Keratinocyte (primary cell): ENCODE measurements around the gene DLG2. TPM values are rescaled to one million over a fixed set of nuclear protein-coding genes. Genes with fewer than 3 reads are reported as not detected.

Experiments used
- DNase-seq: peaks from one replicate; pipeline ENCODE4 v3.0.0-alpha.2; 2011; ENCODE audit warnings: low read depth, missing footprints, low spot score
- FAIRE-seq: peaks from 2 replicates; lab custom pipeline; 2011; peaks lifted over from hg19 to GRCh38; lab: Jason Lieb, UNC
- H2AFZ ChIP-seq: 2 replicates; pipeline ENCODE4 v1.6.0; 2012; ENCODE audit warnings: low read length, control low read depth, inconsistent platforms; ENCODE audit not compliant: control insufficient read depth
- H3K27ac ChIP-seq: 2 replicates; pipeline ENCODE4 v1.5.1; 2011; ENCODE audit warnings: low read length; ENCODE audit not compliant: control insufficient read depth, insufficient read depth
- H3K27me3 ChIP-seq: 3 replicates; pipeline ENCODE4 v1.6.0; 2011; ENCODE audit warnings: low read length; ENCODE audit not compliant: control insufficient read depth, insufficient read depth; ENCODE audit errors: extremely low read depth
- H3K36me3 ChIP-seq, 2 experiments: 2 replicates in 1 of 2; 3 replicates in 1 of 2; pipeline ENCODE4 v1.5.1; 2011; ENCODE audit warnings: low read length in 2 of 2, mild to moderate bottlenecking in 1 of 2; ENCODE audit not compliant: control insufficient read depth in 2 of 2, insufficient read depth in 2 of 2; ENCODE audit errors: extremely low read depth in 1 of 2
- H3K4me1 ChIP-seq: 3 replicates; pipeline ENCODE4 v1.5.1; 2011; ENCODE audit warnings: low read length; ENCODE audit not compliant: control insufficient read depth, insufficient read depth; ENCODE audit errors: extremely low read depth
- H3K4me2 ChIP-seq: 3 replicates; pipeline ENCODE4 v1.6.0; 2011; ENCODE audit warnings: low read depth, low read length; ENCODE audit not compliant: control insufficient read depth, insufficient read depth; ENCODE audit errors: extremely low read depth
- H3K4me3 ChIP-seq, 3 experiments: fragments of 200-600 bp in 1 of 3; sonication (generic) in 1 of 3; 2 replicates in 2 of 3; 3 replicates in 1 of 3; pipeline ENCODE4 v1.5.1; 2011 to 2016; ENCODE audit warnings: low read length in 3 of 3, mild to moderate bottlenecking in 3 of 3, control low read depth in 2 of 3, inconsistent platforms in 1 of 3, low read depth in 1 of 3, mixed read lengths in 1 of 3, mixed run types in 1 of 3, moderate library complexity in 1 of 3; ENCODE audit not compliant: control insufficient read depth in 2 of 3, insufficient read depth in 2 of 3; ENCODE audit errors: extremely low read depth in 1 of 3
- H3K79me2 ChIP-seq: 2 replicates; pipeline ENCODE4 v1.6.0; 2012; ENCODE audit warnings: low read length; ENCODE audit not compliant: control insufficient read depth, insufficient read depth
- H3K9ac ChIP-seq: 3 replicates; pipeline ENCODE4 v1.6.0; 2011; ENCODE audit warnings: low read length; ENCODE audit not compliant: control insufficient read depth, insufficient read depth; ENCODE audit errors: extremely low read depth
- H3K9me1 ChIP-seq: 3 replicates; pipeline ENCODE4 v1.6.0; 2011; ENCODE audit warnings: low read length; ENCODE audit not compliant: control insufficient read depth, insufficient read depth; ENCODE audit errors: extremely low read depth
- H3K9me3 ChIP-seq: 2 replicates; pipeline ENCODE4 v1.5.1; 2012; ENCODE audit warnings: low read depth, low read length; ENCODE audit not compliant: control insufficient read depth
- H4K20me1 ChIP-seq: 3 replicates; pipeline ENCODE4 v1.6.0; 2011; ENCODE audit warnings: low read length; ENCODE audit not compliant: control insufficient read depth, insufficient read depth; ENCODE audit errors: extremely low read depth
- EZH2 ChIP-seq: IDR thresholded peaks from one replicate; pipeline ENCODE4 v1.6.1; 2012; ENCODE audit warnings: inconsistent platforms, mild to moderate bottlenecking, low read length, moderate library complexity
- dilution Hi-C: fragments of 300-500 bp; cut with MboI; formaldehyde crosslinking; loops from one replicate; pipeline ENCODE4 v1.7.0; 2020; ENCODE audit warnings: low sequenced_read_pairs; ENCODE audit not compliant: extremely low pct_ligation_motif_present
- polyA plus RNA-seq, 5 experiments: library from polyadenylated mRNA; depleted of rRNA in 3 of 5; stranded (reverse) in 3 of 5; stranded (forward) in 1 of 5; unstranded in 1 of 5; fragments of >200 nt; gene quantifications; 1 replicate in 1 of 5; 2 replicates in 3 of 5; 3 replicates in 1 of 5; pipeline versions ENCODE4 v1.2.1 to v1.2.3, GENCODE V29; 2011 to 2012; ENCODE audit warnings: missing spikeins in 2 of 5, low read depth in 1 of 5, low replicate concordance in 1 of 5
- TF ChIP-seq, protein P1 (sequence below), 3 experiments: IDR thresholded peaks in 1 of 3; conservative IDR thresholded peaks in 1 of 3; optimal IDR thresholded peaks in 1 of 3; 2 replicates in 2 of 3; 3 replicates in 1 of 3; pipeline versions ENCODE3 to v1.5.1; 2011; ENCODE audit warnings: low read length in 3 of 3, mild to moderate bottlenecking in 3 of 3, moderate library complexity in 2 of 3, control low read depth in 1 of 3, inconsistent platforms in 1 of 3; ENCODE audit not compliant: insufficient read depth in 2 of 3; ENCODE audit errors: extremely low read depth in 1 of 3

The DLG2 gene
- polyA plus RNA-seq, 1 donor (not counting 4 experiments of a cell fraction or from before 2014, with no cell fraction given), result 0.55 TPM

DNA sequence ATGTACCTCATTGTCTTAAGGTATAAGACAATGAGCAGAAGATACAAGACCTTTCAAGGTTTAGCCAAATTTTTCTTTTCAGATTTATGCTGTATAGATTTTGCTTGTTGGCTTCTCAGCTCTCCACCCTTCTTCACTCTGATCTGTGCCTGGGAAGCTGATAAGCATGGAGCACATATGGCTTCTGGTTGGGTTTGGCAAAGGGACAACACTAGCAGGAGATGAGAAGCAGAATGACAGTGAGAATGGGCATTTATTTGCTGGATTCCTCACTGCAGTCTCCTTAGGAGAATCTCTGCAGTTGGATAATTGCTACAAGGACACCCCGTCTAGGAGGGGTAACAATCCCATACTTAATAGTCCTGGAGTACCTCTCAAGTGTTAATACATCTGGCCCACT is 1866.2 kb downstream of the DLG2 start:
- FAIRE-seq (no peak), DNase-seq (no peak)
- Histone ChIP-seq H2AFZ (no peak overlapping the region), H3K4me2 (no peak overlapping the region), H3K36me3 (no peaks in the 10 kb centered on the region), H3K9me3 (no peaks in the 10 kb centered on the region), H3K4me3 (no peak overlapping the region), H3K27me3 (peaks cover 3% of the 10 kb centered on the region), H3K27ac (no peak overlapping the region), H3K4me1 (no peaks in the 10 kb centered on the region), H4K20me1 (no peaks in the 10 kb centered on the region), H3K9me1 (no peaks in the 10 kb centered on the region), H3K79me2 (no peaks in the 10 kb centered on the region), H3K9ac (no peak overlapping the region)
- TF ChIP-seq EZH2, result no peak
- TF ChIP-seq, protein P1, sequence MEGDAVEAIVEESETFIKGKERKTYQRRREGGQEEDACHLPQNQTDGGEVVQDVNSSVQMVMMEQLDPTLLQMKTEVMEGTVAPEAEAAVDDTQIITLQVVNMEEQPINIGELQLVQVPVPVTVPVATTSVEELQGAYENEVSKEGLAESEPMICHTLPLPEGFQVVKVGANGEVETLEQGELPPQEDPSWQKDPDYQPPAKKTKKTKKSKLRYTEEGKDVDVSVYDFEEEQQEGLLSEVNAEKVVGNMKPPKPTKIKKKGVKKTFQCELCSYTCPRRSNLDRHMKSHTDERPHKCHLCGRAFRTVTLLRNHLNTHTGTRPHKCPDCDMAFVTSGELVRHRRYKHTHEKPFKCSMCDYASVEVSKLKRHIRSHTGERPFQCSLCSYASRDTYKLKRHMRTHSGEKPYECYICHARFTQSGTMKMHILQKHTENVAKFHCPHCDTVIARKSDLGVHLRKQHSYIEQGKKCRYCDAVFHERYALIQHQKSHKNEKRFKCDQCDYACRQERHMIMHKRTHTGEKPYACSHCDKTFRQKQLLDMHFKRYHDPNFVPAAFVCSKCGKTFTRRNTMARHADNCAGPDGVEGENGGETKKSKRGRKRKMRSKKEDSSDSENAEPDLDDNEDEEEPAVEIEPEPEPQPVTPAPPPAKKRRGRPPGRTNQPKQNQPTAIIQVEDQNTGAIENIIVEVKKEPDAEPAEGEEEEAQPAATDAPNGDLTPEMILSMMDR (optimal IDR thresholded peaks at IDR 0.05 in 1 of 3, IDR thresholded peaks at IDR 0.05 in 1 of 3, conservative IDR thresholded peaks at IDR 0.05 in 1 of 3; ENCODE audit: extremely low read depth in 1 of 3, insufficient read depth in 2 of 3, low read length in 3 of 3), result no peak
- dilution Hi-C loops, result no loop called here

DNA sequence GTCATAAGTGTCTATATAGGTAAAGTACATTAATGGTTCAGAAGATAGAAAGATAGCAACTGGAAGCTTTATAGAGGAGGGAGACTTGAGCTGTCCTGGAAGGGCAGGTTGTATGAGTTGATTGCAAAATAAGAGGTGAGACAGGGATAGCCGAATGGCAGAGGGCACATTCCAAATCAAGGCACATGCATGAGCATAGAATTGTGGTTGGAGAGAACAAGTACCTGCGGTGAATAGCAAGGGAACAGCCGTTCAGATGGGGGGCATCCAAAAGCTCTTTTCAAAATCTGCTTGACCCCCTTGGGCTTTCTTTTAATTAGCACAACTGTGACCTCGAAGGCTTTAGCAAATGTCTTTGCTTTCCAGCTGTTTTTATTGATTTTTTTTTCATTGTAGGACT is 1868.0 kb downstream of the DLG2 start:
- Histone ChIP-seq H4K20me1 (no peaks in the 10 kb centered on the region), H3K4me3 (no peak overlapping the region), H2AFZ (no peak overlapping the region), H3K36me3 (no peaks in the 10 kb centered on the region), H3K9me1 (no peaks in the 10 kb centered on the region), H3K79me2 (no peaks in the 10 kb centered on the region), H3K9me3 (no peaks in the 10 kb centered on the region), H3K4me1 (no peaks in the 10 kb centered on the region), H3K4me2 (no peak overlapping the region), H3K27me3 (peaks cover 3% of the 10 kb centered on the region), H3K27ac (no peak overlapping the region), H3K9ac (no peak overlapping the region)
- dilution Hi-C loops, result no loop called here
- no peak for FAIRE-seq
- no peak for DNase-seq
- TF ChIP-seq EZH2, result no peak
- TF ChIP-seq, protein P1 (optimal IDR thresholded peaks at IDR 0.05 in 1 of 3, IDR thresholded peaks at IDR 0.05 in 1 of 3, conservative IDR thresholded peaks at IDR 0.05 in 1 of 3; ENCODE audit: extremely low read depth in 1 of 3, insufficient read depth in 2 of 3, low read length in 3 of 3), result no peak
